Measurements from ENCODE around the gene JMJD1C. TPM values are rescaled to one million over a fixed set of nuclear protein-coding genes. Genes with fewer than 3 reads are reported as not detected.

JMJD1C gene
- total RNA-seq, 2 donors from 2014 or later: 68.7 to 74.5 TPM

- no peak overlapping the region for H3K27ac Mint-ChIP-seq
- H3K4me3 Mint-ChIP-seq: no peak overlapping the region
- H3K36me3 Mint-ChIP-seq (ENCODE audit: low read depth): peaks cover 7% of the 10 kb centered on the region
- H3K9me3 Mint-ChIP-seq: no peaks in the 10 kb centered on the region
- peak; percentile 14 for ATAC-seq (replicated peaks)
- H3K4me1 Mint-ChIP-seq: peaks cover 19% of the 10 kb centered on the region
- no peaks in the 10 kb centered on the region for H3K27me3 Mint-ChIP-seq
Measured at GRCh38 chr10:63436225-63436624, 29.6 kb downstream of the JMJD1C start.

GRCh38 chr10:63434866-63435854 is 30.6 kb downstream of the JMJD1C start:
- Mint-ChIP-seq H3K27me3 (no peaks in the 10 kb centered on the region), H3K4me3 (no peak overlapping the region), H3K9me3 (no peaks in the 10 kb centered on the region), H3K36me3 (ENCODE audit: low read depth) (peaks cover 7% of the 10 kb centered on the region), H3K27ac (no peak overlapping the region), H3K4me1 (peaks cover 25% of the 10 kb centered on the region)
- no peak for ATAC-seq (replicated peaks)

DNA sequence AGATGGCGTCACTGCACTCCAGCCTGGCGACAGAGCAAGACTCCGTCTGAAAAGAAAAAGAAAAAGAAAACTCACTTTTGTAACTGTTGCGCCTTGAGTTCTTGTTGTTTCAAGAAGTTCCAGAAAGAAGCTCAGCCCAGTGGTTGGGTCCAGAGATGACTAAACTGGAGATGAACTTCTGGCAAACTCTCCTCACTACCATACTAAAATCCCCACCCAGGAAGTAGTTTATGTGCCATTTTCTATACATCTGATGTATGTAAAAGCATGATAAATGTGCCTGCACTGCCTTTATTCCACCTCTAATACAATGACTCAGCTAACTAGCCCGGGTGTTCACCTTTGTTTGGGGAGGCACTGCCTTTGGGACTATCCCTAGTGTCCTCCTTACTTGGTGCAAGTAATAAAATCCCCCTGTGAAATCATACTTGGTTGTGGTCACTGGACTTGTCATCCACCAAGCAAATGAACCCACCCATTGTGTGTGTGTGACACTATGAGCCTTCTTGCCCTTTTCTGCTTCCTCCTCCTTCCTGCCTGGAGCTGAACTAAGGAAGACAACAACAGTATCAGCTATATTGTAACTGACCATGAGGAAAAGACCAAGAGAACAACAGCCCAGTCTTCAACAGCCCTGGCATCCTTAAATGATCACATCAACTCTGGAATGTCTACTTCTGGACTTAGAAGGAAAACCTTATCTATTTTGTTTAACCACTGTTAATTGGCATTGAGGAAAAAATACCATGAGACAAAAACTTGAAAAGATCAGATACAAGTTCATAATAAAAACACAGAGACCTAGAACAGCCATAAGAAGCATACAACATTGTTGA is 33.6 kb downstream of the JMJD1C start:
- ATAC-seq (replicated peaks): peak; percentile 92
- H3K27me3 Mint-ChIP-seq: no peaks in the 10 kb centered on the region
- H3K36me3 Mint-ChIP-seq (ENCODE audit: low read depth): peaks cover 7% of the 10 kb centered on the region
- H3K4me3 Mint-ChIP-seq: peak overlapping the region; percentile 48
- H3K4me1 Mint-ChIP-seq: peaks cover 34% of the 10 kb centered on the region
- H3K9me3 Mint-ChIP-seq: no peaks in the 10 kb centered on the region
- peak overlapping the region; percentile 84 for H3K27ac Mint-ChIP-seq

DNA sequence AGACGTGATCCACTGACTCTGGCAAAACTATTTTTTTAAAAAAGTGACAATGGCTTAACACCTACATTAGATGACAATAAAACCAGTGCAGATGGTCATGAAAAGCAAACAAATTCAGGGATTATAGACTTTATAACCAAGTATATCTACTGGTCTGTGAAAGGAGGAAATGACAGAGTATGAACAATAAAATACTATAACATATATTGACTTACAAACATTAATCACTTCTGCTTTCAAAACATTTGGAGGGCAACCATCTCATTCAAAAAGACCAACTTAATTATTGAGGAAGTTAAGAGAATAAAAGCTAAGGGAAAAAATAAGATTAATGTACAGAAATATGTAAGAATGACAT is 34.8 kb downstream of the JMJD1C start:
- H3K27me3 Mint-ChIP-seq: no peaks in the 10 kb centered on the region
- peaks cover 7% of the 10 kb centered on the region for H3K36me3 Mint-ChIP-seq (ENCODE audit: low read depth)
- no peaks in the 10 kb centered on the region for H3K9me3 Mint-ChIP-seq
- ATAC-seq (replicated peaks): no peak
- no peak overlapping the region for H3K4me3 Mint-ChIP-seq
- peaks cover 34% of the 10 kb centered on the region for H3K4me1 Mint-ChIP-seq
- H3K27ac Mint-ChIP-seq: no peak overlapping the region

DNA sequence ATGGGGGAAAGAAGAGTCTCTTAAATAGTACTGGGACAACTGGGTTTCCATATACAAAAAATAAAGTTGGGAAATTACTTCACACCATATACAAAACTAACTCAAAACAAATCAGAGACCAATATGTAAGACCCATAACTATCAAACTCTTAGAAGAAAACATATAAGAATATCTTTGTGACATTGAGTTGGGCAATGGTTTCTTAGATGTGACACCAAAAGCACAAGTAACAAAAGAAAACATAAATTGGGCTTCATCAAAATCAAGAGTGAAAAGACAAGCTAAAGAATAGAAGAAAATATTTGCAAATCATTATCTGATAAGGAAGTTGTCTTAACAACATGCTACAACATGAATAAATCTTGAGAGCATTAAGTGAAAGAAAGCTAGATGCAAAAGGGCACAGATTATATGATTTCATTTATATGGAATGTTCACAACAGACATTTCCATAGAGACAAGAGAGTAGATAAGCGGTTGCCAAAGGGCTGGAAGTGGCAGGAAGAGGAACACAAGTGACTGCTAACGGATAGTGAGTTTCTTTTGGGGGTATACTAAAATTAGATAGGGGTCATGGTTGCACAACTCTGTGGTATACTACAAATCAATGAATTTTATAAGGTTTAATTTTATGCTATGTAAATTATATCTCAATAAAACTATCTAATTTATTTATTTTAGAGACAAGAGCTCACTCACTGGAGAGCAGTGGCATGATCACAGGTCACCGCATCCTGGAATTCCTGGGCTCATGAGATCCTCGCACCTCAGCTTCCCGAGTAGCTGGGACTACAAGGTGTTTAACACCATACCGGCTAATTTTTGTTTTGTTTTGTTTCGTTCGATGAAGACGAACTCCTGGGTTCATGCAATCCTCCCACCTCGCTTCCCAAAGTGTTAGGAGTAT is 35.4 kb downstream of the JMJD1C start:
- no peak for ATAC-seq (replicated peaks)
- Mint-ChIP-seq H3K4me1 (peaks cover 34% of the 10 kb centered on the region), H3K4me3 (no peak overlapping the region), H3K27ac (no peak overlapping the region), H3K36me3 (ENCODE audit: low read depth) (peaks cover 7% of the 10 kb centered on the region), H3K9me3 (no peaks in the 10 kb centered on the region), H3K27me3 (no peaks in the 10 kb centered on the region)

GRCh38 chr10:63429281-63429680 is 36.5 kb downstream of the JMJD1C start:
- H3K27ac Mint-ChIP-seq: no peak overlapping the region
- ATAC-seq (replicated peaks): no peak
- H3K9me3 Mint-ChIP-seq: no peaks in the 10 kb centered on the region
- no peak overlapping the region for H3K4me3 Mint-ChIP-seq
- peaks cover 7% of the 10 kb centered on the region for H3K36me3 Mint-ChIP-seq (ENCODE audit: low read depth)
- H3K4me1 Mint-ChIP-seq: peaks cover 28% of the 10 kb centered on the region
- no peaks in the 10 kb centered on the region for H3K27me3 Mint-ChIP-seq

- Mint-ChIP-seq H3K4me1 (peaks cover 26% of the 10 kb centered on the region), H3K27me3 (no peaks in the 10 kb centered on the region), H3K27ac (no peak overlapping the region), H3K36me3 (ENCODE audit: low read depth) (peaks cover 2% of the 10 kb centered on the region), H3K4me3 (no peak overlapping the region), H3K9me3 (no peaks in the 10 kb centered on the region)
- no peak for ATAC-seq (replicated peaks)
Measured at GRCh38 chr10:63427013-63427412, 38.8 kb downstream of the JMJD1C start.

GRCh38 chr10:63425512-63425911 is 40.3 kb downstream of the JMJD1C start:
- H3K4me1 Mint-ChIP-seq: peaks cover 24% of the 10 kb centered on the region
- no peaks in the 10 kb centered on the region for H3K9me3 Mint-ChIP-seq
- H3K36me3 Mint-ChIP-seq (ENCODE audit: low read depth): no peaks in the 10 kb centered on the region
- H3K4me3 Mint-ChIP-seq: no peak overlapping the region
- H3K27me3 Mint-ChIP-seq: no peaks in the 10 kb centered on the region
- ATAC-seq (replicated peaks): no peak
- H3K27ac Mint-ChIP-seq: no peak overlapping the region

GRCh38 chr10:63424576-63424975 is 41.2 kb downstream of the JMJD1C start:
- no peaks in the 10 kb centered on the region for H3K36me3 Mint-ChIP-seq (ENCODE audit: low read depth)
- no peaks in the 10 kb centered on the region for H3K9me3 Mint-ChIP-seq
- peaks cover 17% of the 10 kb centered on the region for H3K4me1 Mint-ChIP-seq
- no peak for ATAC-seq (replicated peaks)
- H3K27me3 Mint-ChIP-seq: no peaks in the 10 kb centered on the region
- H3K4me3 Mint-ChIP-seq: no peak overlapping the region
- H3K27ac Mint-ChIP-seq: no peak overlapping the region

DNA sequence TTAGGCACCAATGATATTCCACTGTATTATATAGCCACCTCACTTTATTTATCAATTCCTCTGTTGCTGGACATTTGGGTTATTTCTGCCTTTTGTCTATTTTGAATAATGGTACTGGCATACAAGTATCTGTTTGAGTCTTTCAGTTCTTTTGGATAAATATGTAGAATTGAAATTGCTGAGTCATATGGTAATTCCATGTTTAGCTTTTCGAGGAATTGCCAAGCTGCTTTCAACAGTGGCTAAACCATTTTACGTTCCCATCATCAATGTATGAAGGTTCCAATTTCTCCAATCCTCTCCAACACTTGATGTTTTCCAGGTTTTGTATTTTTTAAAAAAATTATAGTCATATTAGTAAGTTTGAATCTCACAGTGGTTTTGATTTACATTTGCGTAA is 42.3 kb downstream of the JMJD1C start:
- H3K36me3 Mint-ChIP-seq (ENCODE audit: low read depth): no peaks in the 10 kb centered on the region
- H3K27ac Mint-ChIP-seq: peak overlapping the region; percentile 4
- H3K4me1 Mint-ChIP-seq: peaks cover 11% of the 10 kb centered on the region
- H3K9me3 Mint-ChIP-seq: no peaks in the 10 kb centered on the region
- H3K4me3 Mint-ChIP-seq: no peak overlapping the region
- no peak for ATAC-seq (replicated peaks)
- no peaks in the 10 kb centered on the region for H3K27me3 Mint-ChIP-seq

DNA sequence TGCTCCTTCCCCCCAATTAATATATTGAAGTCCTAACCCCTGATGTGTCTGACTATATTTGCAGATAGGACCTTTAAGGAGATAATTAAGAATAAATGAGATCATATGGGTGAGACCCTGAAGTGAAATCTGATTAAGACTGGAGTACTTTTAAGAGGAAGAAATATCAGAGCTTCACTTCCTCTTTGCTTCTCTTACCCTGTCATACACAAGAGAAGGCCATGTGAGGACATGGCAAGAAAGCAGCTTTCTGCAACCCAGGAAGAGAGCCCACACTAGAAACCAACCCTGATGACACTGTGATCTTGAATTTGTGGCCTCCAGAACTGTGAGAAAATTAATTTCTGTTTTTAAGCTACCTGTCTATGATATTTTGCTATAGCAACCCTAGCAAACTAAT is 44.2 kb downstream of the JMJD1C start:
- H3K36me3 Mint-ChIP-seq (ENCODE audit: low read depth): no peaks in the 10 kb centered on the region
- H3K4me3 Mint-ChIP-seq: no peak overlapping the region
- no peaks in the 10 kb centered on the region for H3K27me3 Mint-ChIP-seq
- H3K4me1 Mint-ChIP-seq: peaks cover 11% of the 10 kb centered on the region
- no peaks in the 10 kb centered on the region for H3K9me3 Mint-ChIP-seq
- peak; percentile 56 for ATAC-seq (replicated peaks)
- H3K27ac Mint-ChIP-seq: peak overlapping the region; percentile 87

GRCh38 chr10:63416376-63416775 is 49.4 kb downstream of the JMJD1C start:
- Mint-ChIP-seq H3K4me3 (no peak overlapping the region), H3K36me3 (ENCODE audit: low read depth) (no peaks in the 10 kb centered on the region), H3K4me1 (peaks cover 9% of the 10 kb centered on the region), H3K27me3 (no peaks in the 10 kb centered on the region), H3K27ac (no peak overlapping the region), H3K9me3 (no peaks in the 10 kb centered on the region)
- ATAC-seq (replicated peaks): no peak

DNA sequence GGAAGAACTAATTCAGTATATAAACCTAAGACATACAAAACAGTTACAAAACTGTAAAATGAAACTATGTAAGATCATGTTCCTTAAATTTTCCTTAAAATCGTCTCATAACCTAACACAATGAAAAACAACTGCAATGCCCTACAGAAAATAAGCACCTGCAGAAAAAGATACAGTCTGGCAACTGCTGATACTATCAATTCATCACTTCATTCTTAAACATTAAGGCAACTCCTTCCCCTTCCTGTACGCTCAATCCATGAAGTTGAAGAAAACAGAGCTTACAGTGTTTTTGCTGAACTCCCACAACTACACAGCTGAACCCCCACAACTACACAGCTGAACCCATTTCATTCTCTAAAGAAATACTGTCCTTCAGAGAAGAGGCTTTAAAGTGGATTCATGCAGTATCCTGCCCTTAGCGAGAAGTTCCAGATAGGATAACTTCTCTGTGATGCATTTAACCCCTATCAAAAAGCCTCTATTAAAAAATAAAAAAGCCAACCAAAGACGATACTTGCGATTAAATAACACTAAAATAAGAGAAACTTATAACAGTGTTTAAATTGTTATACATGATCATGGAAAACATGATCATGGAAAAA is 50.0 kb downstream of the JMJD1C start:
- Mint-ChIP-seq H3K9me3 (no peaks in the 10 kb centered on the region), H3K4me3 (no peak overlapping the region), H3K36me3 (ENCODE audit: low read depth) (no peaks in the 10 kb centered on the region), H3K27ac (no peak overlapping the region), H3K27me3 (no peaks in the 10 kb centered on the region), H3K4me1 (peaks cover 7% of the 10 kb centered on the region)
- no peak for ATAC-seq (replicated peaks)

Measured in activated T-helper 17 cell treated with anti-CD3 and anti-CD28 coated beads, Interleukin-2, amount 50 U/mL, for 72 hours (primary cell).